Left lobe of liver (tissue), 2 donors: ENCODE results near the gene MLYCD. TPM values are rescaled to one million over a fixed set of nuclear protein-coding genes. Genes with fewer than 3 reads are reported as not detected.

Experiments used
- ATAC-seq: fragments of 200-7000 bp; cut with Tn5 transposase; one replicate; pipeline ENCODE4 v1.9.1; 2020; ENCODE audit warnings: mild to moderate bottlenecking, moderate library complexity
- DNase-seq: peaks from one replicate; pipeline ENCODE4 v3.0.0-alpha.2; 2020; ENCODE audit warnings: low spot score
- total RNA-seq: library from RNA; stranded (reverse); gene quantifications from one replicate; pipeline ENCODE4 v1.2.1, GENCODE V29; 2021
- donor health status: DM: no; HTN: no; CAD: no; lungs with moderate emphysema.
- donor health status: DM: no; HTN: yes; CAD: no.

Gene MLYCD
- total RNA-seq, 1 donor from 2014 or later, result 17.1 TPM

GRCh38 chr16:83895942-83896341, 3.0 kb upstream of the MLYCD start:
- ATAC-seq (no peak), DNase-seq (no peak)

GRCh38 chr16:83899272-83899897, 470 bp downstream of the MLYCD start:
- DNase-seq, result peak; percentile 48
- peak; percentile 18 for ATAC-seq

GRCh38 chr16:83899978-83900377, 1.1 kb downstream of the MLYCD start:
- ATAC-seq (peak; percentile 16), DNase-seq (no peak)

GRCh38 chr16:83900571-83900970, 1.7 kb downstream of the MLYCD start:
- DNase-seq (no peak), ATAC-seq (no peak)

GRCh38 chr16:83901101-83901500, 2.2 kb downstream of the MLYCD start:
- no peak for DNase-seq
- no peak for ATAC-seq

- DNase-seq, result no peak
- peak; percentile 68 for ATAC-seq
Observed at GRCh38 chr16:83903751-83904150, 4.8 kb downstream of the MLYCD start.

GRCh38 chr16:83906683-83907082, 7.8 kb downstream of the MLYCD start:
- DNase-seq (no peak), ATAC-seq (no peak)

- no peak for DNase-seq
- no peak for ATAC-seq
Observed at GRCh38 chr16:83907111-83907510, 8.2 kb downstream of the MLYCD start.

- DNase-seq, result no peak
- ATAC-seq, result no peak
Observed at GRCh38 chr16:83907631-83908250, 8.8 kb downstream of the MLYCD start.

- ATAC-seq (no peak), DNase-seq (no peak)
Observed at GRCh38 chr16:83908798-83909197, 9.9 kb downstream of the MLYCD start.

GRCh38 chr16:83911290-83911689, 12.4 kb downstream of the MLYCD start:
- no peak for DNase-seq
- no peak for ATAC-seq

GRCh38 chr16:83912519-83913244, 13.8 kb downstream of the MLYCD start:
- DNase-seq (no peak), ATAC-seq (peak; percentile 47)

- ATAC-seq (peak; percentile 41), DNase-seq (no peak)
Observed at GRCh38 chr16:83913245-83913633, 14.3 kb downstream of the MLYCD start.

- DNase-seq (no peak), ATAC-seq (no peak)
Observed at GRCh38 chr16:83914091-83914710, 15.3 kb downstream of the MLYCD start.

- no peak for DNase-seq
- no peak for ATAC-seq
Observed at GRCh38 chr16:83915081-83915480, 16.2 kb downstream of the MLYCD start.

- ATAC-seq, result no peak
- no peak for DNase-seq
Observed at GRCh38 chr16:83915491-83915890, 16.6 kb downstream of the MLYCD start.

GRCh38 chr16:83917152-83918120, 18.5 kb downstream of the MLYCD start:
- peak; percentile 21 for ATAC-seq
- no peak for DNase-seq

- ATAC-seq (no peak), DNase-seq (no peak)
Observed at GRCh38 chr16:83920894-83921491, 22.1 kb downstream of the MLYCD start.

GRCh38 chr16:83923581-83924365, 24.9 kb downstream of the MLYCD start:
- DNase-seq, result no peak
- no peak for ATAC-seq
